BJ (cell line): ENCODE measurements around the gene ANKRD30A. TPM values are rescaled to one million over a fixed set of nuclear protein-coding genes. Genes with fewer than 3 reads are reported as not detected.
"Not testable (repeated sequence)": the region's sequence is repeated elsewhere in the genome, so short reads cannot be mapped to it uniquely, and the experiment has no call there.

Source experiments
- CTCF ChIA-PET: fragments of 350-600 bp; formaldehyde crosslinking; extraction: SDS; loops from one replicate; lab custom pipeline; 2021; ENCODE audit warnings: antibody characterized with exemption, inconsistent platforms; lab: Yijun Ruan, JAX
- POLR2A ChIA-PET: fragments of 300-600 bp; sonication (Branson Sonifier 250); formaldehyde crosslinking; extraction: SDS; loops from one replicate; lab custom pipeline; 2021; ENCODE audit warnings: antibody characterized with exemption; lab: Charles Lee
- DNase-seq: peaks from one replicate; pipeline ENCODE4 v3.0.0-alpha.2; 2011; ENCODE audit warnings: low read depth
- H3K27me3 ChIP-seq: 2 replicates; pipeline ENCODE4 v1.6.0; 2011; ENCODE audit warnings: low read length; ENCODE audit not compliant: control insufficient read depth, insufficient read depth
- H3K36me3 ChIP-seq: 2 replicates; pipeline ENCODE4 v1.5.1; 2011; ENCODE audit warnings: low read length; ENCODE audit not compliant: control insufficient read depth, insufficient read depth
- H3K4me3 ChIP-seq: 2 replicates; pipeline ENCODE4 v1.5.1; 2011; ENCODE audit warnings: low read depth, mild to moderate bottlenecking, control low read depth, low read length
- polyA plus RNA-seq: library from polyadenylated mRNA; depleted of rRNA; stranded (reverse); fragments of >200 nt; gene quantifications from 2 replicates; pipeline ENCODE4 v1.2.3, GENCODE V29; 2011
- TF ChIP-seq, protein P1 (sequence below): IDR thresholded peaks from 2 replicates; pipeline ENCODE4 v1.5.1; 2011; ENCODE audit warnings: low read depth, mild to moderate bottlenecking, control low read depth, inconsistent platforms, low read length, moderate library complexity; ENCODE audit not compliant: insufficient read depth

The ANKRD30A gene
- polyA plus RNA-seq, 1 experiment = not detected

GRCh38 chr10:37124532-37124931 is 866 bp upstream of the ANKRD30A start:
- no peak overlapping the region for H3K4me3 ChIP-seq
- DNase-seq = no peak
- TF ChIP-seq, protein P1, sequence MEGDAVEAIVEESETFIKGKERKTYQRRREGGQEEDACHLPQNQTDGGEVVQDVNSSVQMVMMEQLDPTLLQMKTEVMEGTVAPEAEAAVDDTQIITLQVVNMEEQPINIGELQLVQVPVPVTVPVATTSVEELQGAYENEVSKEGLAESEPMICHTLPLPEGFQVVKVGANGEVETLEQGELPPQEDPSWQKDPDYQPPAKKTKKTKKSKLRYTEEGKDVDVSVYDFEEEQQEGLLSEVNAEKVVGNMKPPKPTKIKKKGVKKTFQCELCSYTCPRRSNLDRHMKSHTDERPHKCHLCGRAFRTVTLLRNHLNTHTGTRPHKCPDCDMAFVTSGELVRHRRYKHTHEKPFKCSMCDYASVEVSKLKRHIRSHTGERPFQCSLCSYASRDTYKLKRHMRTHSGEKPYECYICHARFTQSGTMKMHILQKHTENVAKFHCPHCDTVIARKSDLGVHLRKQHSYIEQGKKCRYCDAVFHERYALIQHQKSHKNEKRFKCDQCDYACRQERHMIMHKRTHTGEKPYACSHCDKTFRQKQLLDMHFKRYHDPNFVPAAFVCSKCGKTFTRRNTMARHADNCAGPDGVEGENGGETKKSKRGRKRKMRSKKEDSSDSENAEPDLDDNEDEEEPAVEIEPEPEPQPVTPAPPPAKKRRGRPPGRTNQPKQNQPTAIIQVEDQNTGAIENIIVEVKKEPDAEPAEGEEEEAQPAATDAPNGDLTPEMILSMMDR = no peak
- H3K27me3 ChIP-seq = no peaks in the 10 kb centered on the region
- ChIA-PET CTCF (no interaction called here), POLR2A (no interaction called here)
- H3K36me3 ChIP-seq = no peaks in the 10 kb centered on the region

DNA sequence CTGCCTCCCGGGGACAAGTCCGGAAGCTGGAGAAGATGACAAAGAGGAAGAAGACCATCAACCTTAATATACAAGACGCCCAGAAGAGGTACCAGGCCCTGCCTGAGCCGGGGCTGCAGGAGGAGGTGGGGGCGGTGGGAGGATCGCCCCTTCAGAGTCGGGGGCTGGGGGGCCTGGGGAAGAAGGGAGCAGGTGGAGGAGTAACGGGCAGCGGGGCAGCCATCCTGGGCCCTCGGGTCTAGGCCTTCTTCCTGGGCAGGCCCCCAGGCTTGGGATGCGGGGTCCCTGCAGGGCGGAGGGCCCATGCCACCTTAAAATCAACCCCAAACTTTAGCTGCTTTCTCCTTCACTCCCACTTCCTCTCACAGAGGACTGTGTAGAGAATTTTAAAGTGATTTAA is 523 bp downstream of the ANKRD30A start:
- Histone ChIP-seq H3K27me3 (no peaks in the 10 kb centered on the region), H3K4me3 (no peak overlapping the region), H3K36me3 (no peaks in the 10 kb centered on the region)
- TF ChIP-seq, protein P1 = no peak
- POLR2A ChIA-PET = no interaction called here
- CTCF ChIA-PET = no interaction called here
- DNase-seq = no peak

- CTCF ChIA-PET = no interaction called here
- DNase-seq = no peak
- POLR2A ChIA-PET = no interaction called here
- TF ChIP-seq, protein P1 = no peak
- Histone ChIP-seq H3K27me3 (no peaks in the 10 kb centered on the region), H3K36me3 (no peaks in the 10 kb centered on the region), H3K4me3 (no peak overlapping the region)
Observed at GRCh38 chr10:37146443-37146842, 21.0 kb downstream of the ANKRD30A start.

DNA sequence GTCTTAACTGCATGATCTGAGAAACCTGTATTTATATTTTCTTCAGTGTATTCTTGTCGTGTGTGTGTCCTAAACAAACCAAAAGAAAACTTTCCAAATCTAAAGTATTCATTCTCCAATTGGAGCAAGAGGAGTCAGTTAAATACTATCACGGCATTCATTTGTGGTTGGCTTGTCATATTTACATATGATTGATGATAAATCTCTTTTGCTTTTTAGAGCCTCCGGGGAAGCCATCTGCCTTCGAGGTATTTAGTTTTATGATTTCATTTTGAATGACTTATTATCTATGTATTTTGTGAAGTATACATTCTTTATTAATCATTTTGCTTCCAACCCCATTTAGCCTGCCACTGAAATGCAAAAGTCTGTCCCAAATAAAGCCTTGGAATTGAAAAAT is 37.0 kb downstream of the ANKRD30A start:
- POLR2A ChIA-PET, DNase-seq, H3K36me3 ChIP-seq, CTCF ChIA-PET, H3K4me3 ChIP-seq, H3K27me3 ChIP-seq: not testable (repeated sequence)

- H3K27me3 ChIP-seq, CTCF ChIA-PET, POLR2A ChIA-PET, H3K4me3 ChIP-seq, H3K36me3 ChIP-seq, DNase-seq: not testable (repeated sequence)
Observed at GRCh38 chr10:37171945-37172344, 46.5 kb downstream of the ANKRD30A start.

DNA sequence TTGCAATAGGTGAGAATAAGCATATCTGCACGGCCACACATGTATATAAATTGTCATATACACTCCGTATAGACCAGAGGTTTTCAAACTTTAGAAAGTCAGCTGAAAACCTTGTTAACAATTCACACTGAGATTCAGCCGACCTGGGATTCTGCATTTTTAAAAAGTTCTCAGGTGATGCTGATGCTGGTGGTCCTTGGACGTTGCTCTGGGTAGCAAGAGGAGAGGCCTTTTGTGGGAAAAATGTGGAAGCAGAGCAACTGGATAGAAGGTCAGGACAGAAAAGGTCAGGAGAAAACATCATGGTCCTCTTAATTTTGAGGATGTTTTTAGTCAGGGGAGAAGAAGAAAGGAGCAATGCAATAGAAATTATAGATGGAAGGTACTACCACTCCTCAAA is 52.9 kb downstream of the ANKRD30A start:
- H3K36me3 ChIP-seq, POLR2A ChIA-PET, DNase-seq, H3K27me3 ChIP-seq, CTCF ChIA-PET, H3K4me3 ChIP-seq: not testable (repeated sequence)

- CTCF ChIA-PET, POLR2A ChIA-PET, H3K4me3 ChIP-seq: not testable (repeated sequence)
Observed at GRCh38 chr10:37182719-37183118, 57.3 kb downstream of the ANKRD30A start.

More at GRCh38 chr10:37182719-37183118, 57.3 kb downstream of the ANKRD30A start:
- not testable (repeated sequence) for H3K36me3 ChIP-seq, DNase-seq, H3K27me3 ChIP-seq
